Breast epithelium (tissue), 3 donors: ENCODE measurements around the gene NRBF2.

Experiments
- CTCF ChIP-seq, 3 donors: fragments of 450-650 bp; IDR thresholded peaks; one replicate each; pipeline ENCODE4 v1.5.1; 2016 to 2017; ENCODE audit warnings: antibody characterized with exemption in 3 of 3, mild to moderate bottlenecking in 3 of 3, moderate library complexity in 3 of 3
- POLR2A ChIP-seq: fragments of 450-650 bp; IDR thresholded peaks from one replicate; pipeline ENCODE4 v1.6.1; 2016; ENCODE audit warnings: antibody characterized with exemption, mild to moderate bottlenecking, moderate library complexity

- TF ChIP-seq CTCF (IDR thresholded peaks at IDR 0.05) (no peak), POLR2A (no peak)
Measured at GRCh38 chr10:63115732-63116383, 17.3 kb upstream of the NRBF2 start.
